ENCODE measurements around the gene CDC42BPA. TPM values are rescaled to one million over a fixed set of nuclear protein-coding genes. Genes with fewer than 3 reads are reported as not detected.
"Not testable (repeated sequence)": the region's sequence is repeated elsewhere in the genome, so short reads cannot be mapped to it uniquely, and the experiment has no call there.

CDC42BPA gene
- total and polyA plus RNA-seq, 2 donors from 2014 or later = 11.2 to 60.7 TPM

DNA sequence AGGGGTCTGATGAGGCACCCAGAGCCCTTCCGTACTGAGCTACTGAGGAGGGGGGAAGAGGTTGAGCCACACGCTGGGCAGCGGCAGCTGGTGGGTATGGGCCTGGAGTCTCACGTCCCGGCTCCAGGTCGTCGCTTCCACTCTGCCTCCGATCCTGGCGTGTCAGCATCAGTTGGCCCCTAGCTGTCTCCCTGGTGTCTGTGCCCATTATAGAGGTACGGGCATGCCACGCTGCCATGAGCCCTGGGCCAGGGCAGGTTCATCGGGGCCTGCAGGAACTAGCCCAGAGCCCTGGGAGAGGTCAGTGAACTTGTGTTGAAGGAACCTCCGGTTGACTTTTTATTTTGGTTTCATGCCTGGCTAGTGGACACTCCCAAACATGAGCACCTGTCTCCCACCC lies 360.0 kb downstream of the CDC42BPA start:
- H3K36me3 ChIP-seq (ENCODE audit: control insufficient read depth in 2 of 3, insufficient read depth in 3 of 3, low read length in 3 of 3) = peaks cover 0 to 2% (median 0%) of the 10 kb centered on the region in 3 donors
- peak in 1 of 5 donors; percentile 45 for DNase-seq
- intact Hi-C loops (cut with DNase I) = no loop called here
- H3K9me3 ChIP-seq (ENCODE audit: control insufficient read depth in 2 of 3, insufficient read depth in 1 of 3, low read length in 3 of 3) = no peaks in the 10 kb centered on the region
- H3K27me3 ChIP-seq (ENCODE audit: control insufficient read depth, insufficient read depth, low read length) = no peaks in the 10 kb centered on the region
- H3K27ac ChIP-seq (ENCODE audit: low read depth in 2 of 2, low read length in 2 of 2) = no peak overlapping the region
- TF ChIP-seq, protein P1, sequence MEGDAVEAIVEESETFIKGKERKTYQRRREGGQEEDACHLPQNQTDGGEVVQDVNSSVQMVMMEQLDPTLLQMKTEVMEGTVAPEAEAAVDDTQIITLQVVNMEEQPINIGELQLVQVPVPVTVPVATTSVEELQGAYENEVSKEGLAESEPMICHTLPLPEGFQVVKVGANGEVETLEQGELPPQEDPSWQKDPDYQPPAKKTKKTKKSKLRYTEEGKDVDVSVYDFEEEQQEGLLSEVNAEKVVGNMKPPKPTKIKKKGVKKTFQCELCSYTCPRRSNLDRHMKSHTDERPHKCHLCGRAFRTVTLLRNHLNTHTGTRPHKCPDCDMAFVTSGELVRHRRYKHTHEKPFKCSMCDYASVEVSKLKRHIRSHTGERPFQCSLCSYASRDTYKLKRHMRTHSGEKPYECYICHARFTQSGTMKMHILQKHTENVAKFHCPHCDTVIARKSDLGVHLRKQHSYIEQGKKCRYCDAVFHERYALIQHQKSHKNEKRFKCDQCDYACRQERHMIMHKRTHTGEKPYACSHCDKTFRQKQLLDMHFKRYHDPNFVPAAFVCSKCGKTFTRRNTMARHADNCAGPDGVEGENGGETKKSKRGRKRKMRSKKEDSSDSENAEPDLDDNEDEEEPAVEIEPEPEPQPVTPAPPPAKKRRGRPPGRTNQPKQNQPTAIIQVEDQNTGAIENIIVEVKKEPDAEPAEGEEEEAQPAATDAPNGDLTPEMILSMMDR (IDR thresholded peaks at IDR 0.05; ENCODE audit: borderline replicate concordance, extremely low read depth, insufficient read depth) = no peak
- peaks cover 0 to 4% (median 0%) of the 10 kb centered on the region in 3 donors for H3K4me1 ChIP-seq (ENCODE audit: control insufficient read depth in 2 of 3, insufficient read depth in 2 of 3, low read depth in 1 of 3, low read length in 3 of 3)
- H3K9ac ChIP-seq (ENCODE audit: low read length in 3 of 3) = no peak overlapping the region
- no peak for FAIRE-seq
- no peak overlapping the region for H3K4me3 ChIP-seq (ENCODE audit: low read length in 3 of 3)

DNA sequence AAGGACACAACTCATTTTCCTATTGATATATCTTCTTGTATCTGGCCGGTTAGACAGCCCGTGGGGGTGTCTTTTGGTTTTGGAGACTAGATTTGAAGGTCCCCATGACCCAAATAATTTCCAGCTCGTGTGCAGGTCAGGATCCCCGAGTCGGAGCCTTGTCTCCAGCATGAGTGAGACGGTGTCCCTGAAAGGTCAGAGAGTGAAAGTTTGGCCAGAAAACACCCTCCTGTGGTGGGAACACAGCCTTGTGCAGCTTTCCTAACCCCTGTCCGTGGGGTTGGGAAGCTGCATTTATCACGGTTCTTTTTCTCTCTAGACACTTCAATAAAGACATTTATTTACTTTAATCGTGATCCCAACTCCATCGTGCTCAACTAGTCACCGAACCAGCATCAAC lies 360.6 kb downstream of the CDC42BPA start:
- H3K27me3 ChIP-seq (ENCODE audit: control insufficient read depth, insufficient read depth, low read length) = no peaks in the 10 kb centered on the region
- no peaks in the 10 kb centered on the region for H3K9me3 ChIP-seq (ENCODE audit: control insufficient read depth in 2 of 3, insufficient read depth in 1 of 3, low read length in 3 of 3)
- H3K4me1 ChIP-seq (ENCODE audit: control insufficient read depth in 2 of 3, insufficient read depth in 2 of 3, low read depth in 1 of 3, low read length in 3 of 3) = peaks cover 0 to 4% (median 0%) of the 10 kb centered on the region in 3 donors
- TF ChIP-seq, protein P1 (IDR thresholded peaks at IDR 0.05; ENCODE audit: borderline replicate concordance, extremely low read depth, insufficient read depth) = no peak
- DNase-seq = no peak
- no peak for FAIRE-seq
- H3K9ac ChIP-seq (ENCODE audit: low read length in 3 of 3) = no peak overlapping the region
- H3K4me3 ChIP-seq (ENCODE audit: low read length in 3 of 3) = no peak overlapping the region
- no peak overlapping the region for H3K27ac ChIP-seq (ENCODE audit: low read depth in 2 of 2, low read length in 2 of 2)
- H3K36me3 ChIP-seq (ENCODE audit: control insufficient read depth in 2 of 3, insufficient read depth in 3 of 3, low read length in 3 of 3) = peaks cover 0 to 2% (median 0%) of the 10 kb centered on the region in 3 donors
- intact Hi-C loops (cut with DNase I) = no loop called here

DNA sequence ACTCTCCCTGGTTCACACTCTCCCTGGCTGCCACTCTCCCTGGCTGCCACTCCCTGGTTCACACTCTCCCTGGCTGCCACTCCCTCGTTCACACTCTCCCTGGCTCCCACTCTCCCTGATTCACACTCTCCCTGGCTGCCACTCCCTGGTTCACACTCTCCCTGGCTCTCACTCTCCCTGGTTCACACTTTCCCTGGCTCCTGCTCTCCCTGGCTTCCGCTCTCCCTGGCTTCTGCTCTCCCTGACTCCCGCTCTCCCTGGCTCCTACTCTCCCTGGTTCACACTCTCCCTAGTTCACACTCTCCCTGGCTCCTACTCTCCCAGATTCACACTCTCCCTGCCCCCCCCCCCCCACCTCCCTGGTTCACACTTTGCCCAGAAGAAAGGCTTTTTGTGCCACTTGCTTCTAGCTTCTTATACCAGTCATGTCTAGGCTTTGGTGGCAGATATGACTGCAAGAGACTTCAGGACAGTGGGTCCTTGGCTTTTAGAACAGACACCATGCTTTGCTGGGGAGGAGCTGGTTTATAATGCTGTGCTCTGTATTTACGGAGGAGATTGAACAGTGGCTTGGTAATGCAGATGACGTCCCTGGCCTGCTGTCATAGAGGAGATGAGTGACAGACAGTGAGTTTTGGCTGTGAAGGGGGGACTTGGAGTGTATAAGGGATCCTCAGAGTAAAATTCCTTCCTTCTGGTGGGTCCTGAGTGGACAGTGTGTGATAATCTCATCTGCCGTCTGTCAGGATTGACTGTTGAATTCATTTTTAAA lies 361.2 kb downstream of the CDC42BPA start:
- peaks cover 0 to 4% (median 0%) of the 10 kb centered on the region in 3 donors for H3K4me1 ChIP-seq (ENCODE audit: control insufficient read depth in 2 of 3, insufficient read depth in 2 of 3, low read depth in 1 of 3, low read length in 3 of 3)
- TF ChIP-seq, protein P1 (IDR thresholded peaks at IDR 0.05; ENCODE audit: borderline replicate concordance, extremely low read depth, insufficient read depth) = no peak
- intact Hi-C loops (cut with DNase I) = no loop called here
- no peak overlapping the region for H3K27ac ChIP-seq (ENCODE audit: low read depth in 2 of 2, low read length in 2 of 2)
- FAIRE-seq (no peak), DNase-seq (no peak)
- no peaks in the 10 kb centered on the region for H3K36me3 ChIP-seq (ENCODE audit: control insufficient read depth in 2 of 3, insufficient read depth in 3 of 3, low read length in 3 of 3)
- no peak overlapping the region for H3K4me3 ChIP-seq (ENCODE audit: low read length in 3 of 3)
- no peak overlapping the region for H3K9ac ChIP-seq (ENCODE audit: low read length in 3 of 3)
- H3K27me3 ChIP-seq (ENCODE audit: control insufficient read depth, insufficient read depth, low read length) = no peaks in the 10 kb centered on the region
- H3K9me3 ChIP-seq (ENCODE audit: control insufficient read depth in 2 of 3, insufficient read depth in 1 of 3, low read length in 3 of 3) = no peaks in the 10 kb centered on the region

DNA sequence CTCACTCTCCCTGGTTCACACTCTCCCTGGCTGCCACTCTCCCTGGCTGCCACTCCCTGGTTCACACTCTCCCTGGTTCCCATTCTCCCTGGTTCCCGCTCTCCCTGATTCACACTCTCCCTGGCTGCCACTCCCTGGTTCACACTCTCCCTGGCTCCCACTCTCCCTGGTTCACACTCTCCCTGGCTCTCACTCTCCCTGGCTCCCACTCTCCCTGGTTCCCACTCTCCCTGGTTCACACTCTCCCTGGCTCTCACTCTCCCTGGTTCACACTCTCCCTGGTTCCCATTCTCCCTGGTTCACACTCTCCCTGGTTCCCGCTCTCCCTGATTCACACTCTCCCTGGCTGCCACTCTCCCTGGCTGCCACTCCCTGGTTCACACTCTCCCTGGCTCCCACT lies 362.4 kb downstream of the CDC42BPA start:
- FAIRE-seq; H3K36me3 ChIP-seq (ENCODE audit: control insufficient read depth in 2 of 3, insufficient read depth in 3 of 3, low read length in 3 of 3); H3K9me3 ChIP-seq (ENCODE audit: control insufficient read depth in 2 of 3, insufficient read depth in 1 of 3, low read length in 3 of 3); H3K27me3 ChIP-seq (ENCODE audit: control insufficient read depth, insufficient read depth, low read length); H3K4me1 ChIP-seq (ENCODE audit: control insufficient read depth in 2 of 3, insufficient read depth in 2 of 3, low read depth in 1 of 3, low read length in 3 of 3); H3K27ac ChIP-seq (ENCODE audit: low read depth in 2 of 2, low read length in 2 of 2); DNase-seq; intact Hi-C loops (cut with DNase I); H3K9ac ChIP-seq (ENCODE audit: low read length in 3 of 3); H3K4me3 ChIP-seq (ENCODE audit: low read length in 3 of 3): not testable (repeated sequence)
